Measurements from ENCODE around the gene RAB35.

RAB35 gene

DNA sequence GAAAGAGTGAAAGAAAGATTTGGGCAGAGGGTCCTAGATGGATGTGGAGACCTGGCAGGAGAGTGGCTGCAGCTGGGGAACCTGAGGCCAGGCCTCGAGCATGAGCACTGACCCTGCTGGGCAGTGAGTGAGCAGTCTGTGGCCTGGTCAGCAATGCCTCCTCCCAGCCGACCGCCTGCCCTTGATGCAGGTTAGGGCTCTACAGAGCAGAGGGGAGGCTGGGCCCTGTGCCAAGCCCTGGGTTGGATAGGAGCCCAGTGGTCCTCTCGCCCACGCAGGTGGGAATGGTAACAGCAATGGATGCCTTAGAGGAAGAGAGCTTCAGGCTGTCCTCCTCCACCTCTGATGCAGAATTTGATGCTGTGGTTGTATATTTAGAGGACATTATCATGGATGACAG lies 59.8 kb downstream of the RAB35 start:
- no peak for DNase-seq (ENCODE audit: low read depth)
- no peak overlapping the region for H3K4me3 ChIP-seq (ENCODE audit: low read depth, low read length)
- TF ChIP-seq, protein P1, sequence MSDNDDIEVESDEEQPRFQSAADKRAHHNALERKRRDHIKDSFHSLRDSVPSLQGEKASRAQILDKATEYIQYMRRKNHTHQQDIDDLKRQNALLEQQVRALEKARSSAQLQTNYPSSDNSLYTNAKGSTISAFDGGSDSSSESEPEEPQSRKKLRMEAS (IDR thresholded peaks at IDR 0.05; ENCODE audit: low read depth, low read length): no peak
- TF ChIP-seq POLR2A (IDR thresholded peaks at IDR 0.05; ENCODE audit: extremely low read depth, insufficient read length) (no peak), MYC (IDR thresholded peaks at IDR 0.05; ENCODE audit: low read depth, low read length) (no peak)

GRCh38 chr12:120055231-120056000 lies 61.1 kb downstream of the RAB35 start:
- no peak overlapping the region for H3K4me3 ChIP-seq (ENCODE audit: low read depth, low read length)
- TF ChIP-seq MYC (IDR thresholded peaks at IDR 0.05; ENCODE audit: low read depth, low read length) (no peak), CTCF (IDR thresholded peaks at IDR 0.05; ENCODE audit: low read depth, low read length) (no peak), POLR2A (IDR thresholded peaks at IDR 0.05; ENCODE audit: extremely low read depth, insufficient read length) (no peak)
- TF ChIP-seq, protein P1 (IDR thresholded peaks at IDR 0.05; ENCODE audit: low read depth, low read length): no peak
- no peak for DNase-seq (ENCODE audit: low read depth)

DNA sequence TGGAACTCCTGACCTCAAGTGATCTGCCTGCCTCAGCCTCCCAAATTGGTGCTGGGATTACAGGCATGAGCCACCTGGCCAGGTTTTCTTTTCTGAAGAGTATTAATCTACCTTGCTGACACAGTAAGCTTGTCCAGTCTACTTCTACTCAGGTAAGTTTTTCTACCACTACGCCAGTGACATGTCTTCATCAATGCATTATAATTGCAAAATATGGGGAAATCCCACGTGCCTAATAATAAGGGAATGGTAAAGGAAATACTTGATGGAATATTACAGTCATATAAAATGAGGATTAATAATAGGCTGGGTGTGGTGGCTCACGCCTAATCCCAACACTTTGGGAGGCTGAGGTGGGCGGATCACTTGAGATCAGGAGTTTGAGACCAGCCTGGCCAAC lies 62.3 kb downstream of the RAB35 start:
- no peak for TF ChIP-seq CTCF (IDR thresholded peaks at IDR 0.05; ENCODE audit: low read depth, low read length)
- TF ChIP-seq MYC (IDR thresholded peaks at IDR 0.05; ENCODE audit: low read depth, low read length): no peak
- TF ChIP-seq, protein P1 (IDR thresholded peaks at IDR 0.05; ENCODE audit: low read depth, low read length): no peak
- no peak for TF ChIP-seq POLR2A (IDR thresholded peaks at IDR 0.05; ENCODE audit: extremely low read depth, insufficient read length)
- DNase-seq (ENCODE audit: low read depth): no peak
- no peak overlapping the region for H3K4me3 ChIP-seq (ENCODE audit: low read depth, low read length)

GRCh38 chr12:120051535-120051934 lies 65.0 kb downstream of the RAB35 start:
- TF ChIP-seq CTCF (IDR thresholded peaks at IDR 0.05; ENCODE audit: low read depth, low read length) (no peak), MYC (IDR thresholded peaks at IDR 0.05; ENCODE audit: low read depth, low read length) (no peak), POLR2A (IDR thresholded peaks at IDR 0.05; ENCODE audit: extremely low read depth, insufficient read length) (no peak)
- TF ChIP-seq, protein P1 (IDR thresholded peaks at IDR 0.05; ENCODE audit: low read depth, low read length): no peak

DNA sequence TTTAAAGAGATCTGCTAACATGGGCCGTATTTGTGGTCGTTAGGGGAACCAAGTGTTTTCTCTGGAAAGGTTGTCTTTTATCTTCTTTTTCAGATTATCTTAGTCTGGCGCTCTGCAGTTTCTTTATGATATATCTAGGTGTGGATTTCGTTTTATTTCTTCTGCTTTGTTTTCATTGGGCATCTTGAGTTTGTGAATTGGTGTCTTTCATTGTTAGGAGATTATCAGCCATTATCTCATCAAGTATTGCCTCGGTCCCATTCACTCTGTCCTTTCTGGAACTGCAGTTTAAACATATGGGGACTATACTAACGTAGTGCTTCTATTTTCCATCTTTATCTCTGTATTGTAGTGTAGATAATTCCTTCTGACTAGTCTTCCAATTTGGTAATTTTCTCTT lies 67.1 kb downstream of the RAB35 start:
- no peak for DNase-seq (ENCODE audit: low read depth)
- TF ChIP-seq CTCF (IDR thresholded peaks at IDR 0.05; ENCODE audit: low read depth, low read length) (no peak), MYC (IDR thresholded peaks at IDR 0.05; ENCODE audit: low read depth, low read length) (no peak), POLR2A (IDR thresholded peaks at IDR 0.05; ENCODE audit: extremely low read depth, insufficient read length) (no peak)
- TF ChIP-seq, protein P1 (IDR thresholded peaks at IDR 0.05; ENCODE audit: low read depth, low read length): no peak
- H3K4me3 ChIP-seq (ENCODE audit: low read depth, low read length): no peak overlapping the region

More at GRCh38 chr12:120051535-120051934, 65.0 kb downstream of the RAB35 start:
- no peak for DNase-seq (ENCODE audit: low read depth)
- H3K4me3 ChIP-seq (ENCODE audit: low read depth, low read length): no peak overlapping the region

DNA sequence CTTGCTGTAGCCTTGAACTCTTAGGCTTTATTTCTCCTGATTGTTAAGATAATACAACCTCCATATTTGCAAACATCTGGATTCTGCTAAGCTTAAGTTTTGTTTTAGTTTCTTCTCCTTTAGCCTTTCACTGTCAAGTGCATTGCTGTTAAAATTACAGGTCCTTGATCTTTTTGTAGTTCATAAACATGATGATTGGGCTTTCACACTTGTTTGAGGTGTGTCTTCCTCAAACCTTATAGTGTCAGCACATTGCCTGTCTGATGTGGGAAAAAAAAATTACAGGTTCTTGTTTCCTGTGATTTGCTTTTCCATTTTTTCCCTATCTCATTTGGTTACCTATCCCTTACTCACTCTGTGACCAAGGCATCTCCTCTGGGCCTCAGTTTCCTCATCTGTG lies 68.3 kb downstream of the RAB35 start:
- no peak overlapping the region for H3K4me3 ChIP-seq (ENCODE audit: low read depth, low read length)
- DNase-seq (ENCODE audit: low read depth): no peak
- TF ChIP-seq, protein P1 (IDR thresholded peaks at IDR 0.05; ENCODE audit: low read depth, low read length): no peak
- no peak for TF ChIP-seq MYC (IDR thresholded peaks at IDR 0.05; ENCODE audit: low read depth, low read length)

All from NB4 (cell line).